ENCODE results near the gene AIM2.
A peak's percentile ranks its signal among the peaks of the same experiment; 100 is the strongest.
"Not testable (repeated sequence)": the region's sequence is repeated elsewhere in the genome, so short reads cannot be mapped to it uniquely, and the experiment has no call there.

Gene AIM2

DNA sequence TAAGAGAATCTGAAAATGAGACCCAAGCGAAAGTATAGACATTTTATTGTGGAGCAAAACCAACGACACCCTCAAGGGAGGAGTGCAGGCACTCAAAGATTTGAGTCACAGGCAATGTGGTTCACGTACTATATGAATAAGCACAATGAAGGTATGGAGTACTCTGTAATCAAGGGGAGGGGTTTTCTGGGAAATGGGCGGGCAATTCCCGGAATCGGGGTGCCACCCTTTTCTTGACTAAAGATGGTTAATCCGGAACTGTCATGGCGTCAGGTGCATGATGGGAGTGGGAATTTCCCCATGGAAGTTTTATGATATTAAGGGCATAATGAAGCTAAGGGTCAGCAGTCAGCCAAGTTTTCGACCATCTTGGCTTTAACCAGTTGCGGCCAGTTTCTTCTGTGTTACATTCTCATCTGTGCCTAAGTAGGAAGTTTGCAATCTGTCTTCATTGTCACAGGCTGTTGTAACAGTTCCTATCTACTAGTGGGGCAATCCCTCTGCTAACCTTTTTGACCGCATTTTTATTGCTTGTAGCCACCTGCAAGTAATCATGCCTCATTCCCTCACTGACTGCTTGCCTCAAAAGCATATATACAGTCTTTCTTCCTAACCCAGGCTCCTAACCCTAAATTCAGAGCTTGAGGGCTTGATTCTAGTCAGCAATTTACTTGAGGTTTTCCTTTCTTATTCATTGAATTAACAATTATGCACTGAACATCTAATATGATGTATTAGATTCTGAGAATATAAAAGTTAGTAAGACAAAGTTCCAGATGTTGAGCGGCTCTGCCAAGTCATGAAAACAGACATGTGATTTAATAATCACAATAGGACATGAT lies 775 bp upstream of the AIM2 start:
- DNase-seq = no peak

DNA sequence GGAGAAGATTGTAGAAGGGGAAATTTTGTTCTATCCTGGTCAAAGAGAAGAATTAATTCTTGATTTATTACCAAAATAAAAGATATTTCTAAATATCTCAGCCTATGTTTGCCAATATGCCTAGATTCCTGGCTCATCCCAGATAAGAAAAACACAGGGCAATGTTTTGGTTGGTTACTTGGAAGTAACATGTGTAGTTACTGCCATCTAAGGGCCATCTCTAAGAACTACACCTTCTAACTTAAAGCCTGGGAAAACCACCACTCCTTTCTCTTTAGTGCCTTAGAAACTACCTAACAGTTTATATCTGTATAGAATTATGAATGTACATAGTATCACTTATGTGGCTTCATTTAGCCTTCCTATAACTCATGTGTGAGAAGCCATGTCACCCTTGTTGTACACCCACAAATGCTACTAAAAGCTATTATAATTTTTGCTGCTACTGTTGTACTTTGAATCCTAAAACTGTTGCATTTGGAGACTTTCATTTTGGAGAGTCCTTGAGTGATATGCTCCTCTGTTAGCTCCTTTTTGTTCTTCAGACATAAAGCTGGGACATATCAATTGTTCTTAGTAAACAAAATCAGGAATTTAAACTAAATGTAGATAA lies 4.5 kb downstream of the AIM2 start:
- DNase-seq = peak; percentile 16

DNA sequence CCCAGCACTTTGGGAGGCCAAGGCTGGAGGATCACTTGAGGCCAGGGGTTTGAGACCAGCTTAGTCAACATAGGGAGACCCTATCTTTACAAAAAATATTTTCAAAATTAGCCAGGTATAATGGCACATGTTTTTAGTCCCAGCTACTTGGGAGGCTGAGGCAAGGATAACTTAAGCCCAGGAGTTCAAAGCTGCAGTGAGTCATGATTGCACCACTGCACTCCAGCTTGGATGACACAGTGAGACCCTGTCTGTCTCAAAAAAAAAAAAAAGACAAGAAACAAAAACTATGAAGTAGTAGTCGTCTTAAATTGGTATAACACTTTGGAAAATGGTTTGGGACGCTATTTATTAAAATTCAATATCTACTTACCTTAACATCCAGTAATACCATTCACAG lies 7.7 kb downstream of the AIM2 start:
- no peak for DNase-seq

DNA sequence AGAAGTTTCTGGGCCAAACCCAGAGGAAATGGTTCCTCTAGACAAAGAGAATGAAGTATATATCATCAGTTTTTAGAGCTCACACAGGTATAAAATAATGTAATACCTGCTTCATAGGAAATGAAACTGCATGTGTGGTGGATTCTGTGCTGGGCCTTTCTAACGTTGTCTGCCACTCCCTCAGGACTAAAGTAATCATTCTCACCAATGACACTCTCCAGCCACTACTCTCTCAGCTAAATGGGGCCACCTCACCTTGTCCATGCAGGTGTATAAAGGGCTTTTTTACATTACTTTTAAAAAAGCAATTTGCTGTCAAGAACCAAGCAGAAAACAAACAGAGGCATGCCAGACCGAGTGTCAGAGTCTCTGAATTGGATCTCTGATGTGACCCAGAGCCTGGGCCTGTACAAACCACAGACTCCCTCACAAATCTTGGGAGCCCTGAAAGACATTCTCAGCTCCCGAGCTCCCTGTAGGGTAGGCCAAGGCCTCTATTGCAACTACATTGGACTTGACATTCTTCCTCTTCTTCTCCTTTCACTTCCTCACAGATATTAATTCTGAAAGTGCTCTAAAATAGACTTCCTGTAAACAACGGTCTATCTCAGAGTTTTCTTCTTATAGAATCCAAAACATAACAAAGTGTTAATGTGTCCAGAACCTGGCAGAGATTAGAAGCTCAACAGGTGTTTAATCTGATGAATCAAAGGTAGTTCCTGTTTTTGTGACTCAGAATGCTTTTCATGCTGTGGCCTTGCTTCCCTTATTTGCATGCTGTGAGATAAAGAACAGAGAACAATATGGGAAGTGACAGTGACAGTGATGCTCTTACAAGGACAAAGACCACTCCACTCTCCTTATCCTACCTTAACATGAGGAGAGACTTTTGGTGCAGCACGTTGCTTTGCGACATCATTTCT lies 8.6 kb downstream of the AIM2 start:
- no peak for DNase-seq

DNA sequence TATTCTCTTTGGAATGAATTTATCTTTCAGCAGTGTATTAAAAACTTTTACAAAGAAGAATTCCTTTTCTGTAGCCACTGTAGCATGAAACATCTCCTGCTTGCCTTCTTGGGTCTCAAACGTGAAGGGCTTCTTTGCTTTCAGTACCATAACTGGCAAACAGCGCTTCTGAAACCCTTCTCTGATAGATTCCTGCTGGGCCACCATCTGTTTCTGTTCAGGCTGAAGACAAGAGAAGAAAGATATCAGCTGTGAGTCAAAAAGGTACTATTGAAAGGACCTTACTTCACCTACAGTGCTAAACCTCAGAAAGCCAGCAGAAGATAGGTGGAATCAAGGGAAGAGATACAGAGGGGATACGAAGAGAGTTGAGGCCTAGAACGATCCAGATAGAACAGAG lies 10.5 kb downstream of the AIM2 start:
- no peak for DNase-seq

DNA sequence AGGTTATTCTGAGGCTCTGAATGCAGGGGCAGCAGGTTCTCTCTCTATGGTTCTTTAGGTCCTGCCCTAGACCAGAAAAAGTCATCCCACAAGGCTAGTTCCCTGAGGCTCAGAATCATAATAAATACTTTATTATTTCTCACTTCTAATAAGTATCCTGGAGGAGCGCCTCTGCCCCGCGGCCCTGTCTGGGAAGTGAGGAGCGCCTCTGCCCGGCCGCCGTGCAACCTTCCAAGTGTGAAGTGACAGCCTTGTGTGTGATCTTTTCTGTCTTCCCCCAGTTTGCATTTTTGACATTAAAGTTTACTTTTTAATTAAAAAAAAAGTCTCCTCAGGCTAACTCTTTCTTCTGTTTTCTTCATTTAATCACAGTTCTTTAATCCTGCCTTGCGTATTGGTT lies 11.5 kb downstream of the AIM2 start:
- DNase-seq = no peak

DNA sequence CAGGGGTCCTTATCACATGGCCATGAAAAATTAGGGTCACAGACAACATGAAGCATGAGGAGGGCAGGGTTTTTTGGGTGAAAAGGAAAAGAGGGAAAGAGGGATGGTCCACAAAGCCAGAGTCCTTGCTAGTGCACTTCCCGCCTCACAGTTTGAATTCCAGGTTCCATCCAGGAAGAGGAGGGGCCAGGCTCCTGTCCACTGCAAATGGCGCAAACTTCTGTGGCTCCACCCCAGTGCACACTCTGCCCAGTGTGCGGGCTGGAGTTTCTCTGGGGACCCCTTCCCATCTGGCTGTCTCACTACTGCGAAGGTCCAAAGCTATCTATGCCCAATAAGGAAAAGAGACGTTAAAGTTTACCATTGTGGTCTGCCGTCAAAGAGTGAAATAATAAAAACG lies 17.8 kb downstream of the AIM2 start:
- DNase-seq = no peak

DNA sequence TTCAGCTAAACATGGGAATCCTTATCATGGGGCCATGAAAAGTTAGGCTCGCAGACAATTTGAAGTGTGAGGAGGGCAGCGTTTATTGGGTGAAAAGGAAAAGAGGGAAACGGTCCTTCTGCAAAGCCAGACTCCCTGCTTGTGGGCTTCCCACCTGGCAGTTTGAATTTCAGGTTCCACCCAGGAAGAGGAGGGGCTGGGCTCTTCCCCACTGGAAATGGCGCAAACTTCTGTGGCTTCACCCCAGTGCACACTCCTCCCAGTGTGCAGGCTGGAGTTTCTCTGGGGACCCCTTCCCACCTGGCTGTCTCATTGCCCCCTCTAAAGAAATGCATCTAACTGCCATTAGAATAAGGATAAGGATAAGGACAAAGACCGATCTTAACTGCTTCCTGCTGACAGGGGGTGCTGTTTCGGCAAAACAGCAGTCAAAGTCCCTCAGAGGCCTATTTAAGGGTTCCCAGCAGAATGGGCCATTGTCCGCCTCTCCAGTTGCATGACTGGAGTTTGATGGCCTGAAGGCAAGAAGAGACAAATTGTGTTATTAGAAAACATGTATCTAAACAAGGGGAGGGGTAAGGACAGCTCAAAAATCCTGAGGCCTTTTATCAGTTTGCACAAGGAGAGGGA lies 20.4 kb downstream of the AIM2 start:
- no peak for DNase-seq

DNA sequence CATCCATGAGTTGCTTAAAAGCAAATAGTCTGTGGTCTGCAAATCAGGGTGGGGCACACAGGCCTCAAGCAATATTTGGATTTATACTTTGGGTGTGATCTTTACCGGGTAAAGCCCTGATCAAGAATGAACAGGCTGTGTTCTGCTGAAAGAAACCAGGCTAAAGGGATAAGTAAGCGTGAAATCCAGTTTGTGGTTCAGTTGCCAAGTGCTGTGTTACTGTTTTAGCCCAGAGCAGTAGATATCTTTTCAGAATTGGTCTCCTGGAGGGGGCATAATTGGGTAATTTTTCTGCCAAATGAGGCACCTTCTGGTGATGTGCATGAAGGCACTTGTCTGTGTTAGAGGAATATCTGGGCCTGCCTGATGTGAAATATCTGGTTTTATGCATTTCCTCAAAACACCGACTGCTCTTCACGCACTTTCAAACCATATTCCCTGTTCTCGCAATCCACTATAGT lies 21.4 kb downstream of the AIM2 start:
- no peak for DNase-seq

DNA sequence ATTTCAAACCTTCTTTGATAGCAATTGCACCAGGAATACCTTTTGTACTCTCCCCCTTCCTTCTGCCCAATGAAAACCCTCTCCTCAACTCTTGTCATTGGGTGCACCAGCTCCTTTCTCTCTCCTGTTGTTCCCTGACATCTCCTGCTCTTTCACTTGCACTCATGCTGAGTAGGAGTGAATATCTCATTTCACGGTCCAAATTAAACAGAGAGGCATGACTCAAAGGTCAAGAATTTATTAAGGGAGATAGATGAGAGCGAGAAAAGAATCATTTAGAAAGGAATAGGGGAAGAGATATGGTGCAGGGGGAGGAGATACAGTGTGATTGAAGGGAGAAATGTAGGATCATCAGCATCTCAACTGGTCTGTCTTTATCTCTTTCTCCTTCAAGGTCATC lies 22.1 kb downstream of the AIM2 start:
- no peak for DNase-seq

DNA sequence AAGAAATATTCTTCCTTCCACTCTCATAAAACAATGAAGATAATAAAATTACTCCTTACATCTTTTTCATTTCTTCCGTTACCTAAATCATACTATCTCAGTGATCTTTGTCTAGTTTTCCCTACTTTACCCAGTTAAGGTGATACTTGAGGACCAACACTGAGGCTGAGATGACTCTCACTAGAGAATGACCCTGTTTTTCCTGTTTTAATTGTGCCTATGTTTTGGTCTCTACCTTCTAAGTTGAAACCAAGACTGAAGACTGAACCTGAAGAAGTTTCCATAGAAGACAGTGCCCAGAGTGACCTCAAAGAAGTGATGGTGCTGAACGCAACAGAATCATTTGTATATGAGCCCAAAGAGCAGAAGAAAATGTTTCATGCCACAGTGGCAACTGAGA lies 25.1 kb downstream of the AIM2 start:
- DNase-seq = no peak

DNA sequence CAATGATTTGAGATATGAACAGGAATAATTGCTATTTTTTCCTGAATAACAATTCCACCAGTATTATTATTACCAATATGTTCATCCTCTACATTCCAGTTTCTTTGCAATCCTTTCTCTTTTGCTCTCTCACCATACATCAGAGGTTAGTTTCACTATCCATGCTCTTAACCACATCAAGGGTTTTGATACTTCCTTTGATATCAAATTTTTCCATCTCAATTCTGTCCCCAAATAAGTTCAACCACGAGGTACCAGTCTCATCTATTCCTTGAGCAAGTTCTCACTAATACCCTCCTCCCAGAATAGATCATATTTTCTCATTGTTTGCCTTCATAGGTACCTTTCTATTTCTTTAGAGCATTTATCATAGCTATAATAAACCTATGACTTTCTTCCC lies 30.1 kb downstream of the AIM2 start:
- DNase-seq = not testable (repeated sequence)

DNA sequence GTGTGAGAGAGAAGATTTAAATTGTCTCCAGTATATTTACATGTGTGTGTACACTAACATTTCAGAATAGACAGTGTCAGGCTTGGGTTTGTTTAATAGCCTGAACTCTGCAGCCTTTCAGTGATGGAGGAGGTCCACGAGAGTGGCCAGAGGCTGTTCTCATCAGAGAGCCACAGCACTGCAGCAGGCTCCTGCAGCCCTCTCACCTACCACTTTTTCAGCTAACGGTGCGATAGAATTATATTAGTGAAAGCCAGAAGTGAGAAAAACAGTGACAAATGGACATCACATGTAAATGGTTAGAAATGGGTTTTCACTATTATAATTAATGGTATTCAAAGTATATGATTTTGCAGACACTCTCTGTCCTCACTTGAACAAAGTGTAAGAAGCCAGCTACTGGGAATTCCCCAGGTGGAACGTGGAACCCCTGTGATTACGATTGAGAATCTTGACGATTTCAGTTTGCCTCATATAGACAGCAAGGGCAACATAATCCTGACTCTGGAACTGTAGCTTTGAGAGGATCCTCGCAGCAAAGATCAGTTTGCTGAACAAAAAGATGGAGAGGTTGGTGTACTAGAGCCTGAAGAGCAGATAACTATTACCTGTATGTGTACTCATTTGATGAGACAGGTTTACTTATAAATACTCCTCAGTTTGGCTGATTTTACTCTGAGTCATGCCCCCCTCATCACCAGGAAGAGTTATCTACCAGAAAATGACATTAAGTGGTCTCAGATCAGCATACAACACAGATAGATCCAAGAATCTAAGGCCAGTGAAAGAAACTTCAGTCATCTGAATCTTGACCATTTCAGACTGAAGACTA lies 35.5 kb downstream of the AIM2 start:
- DNase-seq = no peak

DNA sequence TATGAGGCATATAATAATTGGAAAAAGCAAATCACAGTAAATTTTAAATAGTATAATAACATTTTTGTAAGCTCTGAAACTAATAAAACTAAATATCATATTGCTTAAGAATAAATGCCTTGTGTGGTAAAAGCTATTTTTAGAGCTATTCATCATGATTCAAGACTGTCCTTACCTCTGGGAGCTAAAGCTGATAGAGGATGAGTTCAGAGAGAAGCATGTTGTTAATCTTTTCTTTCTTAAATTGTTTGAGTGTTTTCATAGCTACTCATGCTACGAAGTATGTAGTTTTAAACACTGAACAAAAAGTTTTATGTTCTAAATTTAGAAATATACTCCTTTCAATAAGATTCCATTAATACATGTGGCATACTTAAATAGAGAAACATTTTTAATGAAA lies 36.4 kb downstream of the AIM2 start:
- no peak for DNase-seq

DNA sequence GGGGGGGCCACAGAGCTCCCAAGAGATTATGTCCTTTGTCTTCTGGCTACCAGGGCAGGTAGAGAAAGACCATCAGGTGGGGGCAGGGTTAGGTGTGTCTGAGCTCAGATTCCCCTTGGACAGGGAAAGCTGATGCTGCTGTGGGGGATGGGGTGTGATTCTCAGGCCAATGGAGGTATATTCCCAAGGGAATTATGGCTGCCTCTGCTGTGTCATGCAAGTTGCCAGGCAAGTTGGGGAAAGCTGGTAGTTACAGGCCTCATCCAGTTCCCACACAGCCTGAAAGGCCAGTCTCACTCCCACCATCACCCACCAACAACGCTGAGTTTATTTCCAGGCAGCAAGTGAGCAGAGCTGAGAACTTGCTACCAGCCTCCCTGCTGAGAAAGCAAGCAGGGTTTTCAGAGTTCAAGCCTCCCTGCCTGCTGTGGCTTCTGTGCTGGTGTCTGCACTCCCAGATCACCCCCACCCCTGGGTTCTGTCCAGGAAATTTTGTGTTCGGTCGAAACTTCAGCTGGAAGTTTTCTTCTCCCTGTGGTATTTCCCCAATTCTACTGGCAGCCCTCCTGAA lies 45.6 kb downstream of the AIM2 start:
- DNase-seq = no peak

DNA sequence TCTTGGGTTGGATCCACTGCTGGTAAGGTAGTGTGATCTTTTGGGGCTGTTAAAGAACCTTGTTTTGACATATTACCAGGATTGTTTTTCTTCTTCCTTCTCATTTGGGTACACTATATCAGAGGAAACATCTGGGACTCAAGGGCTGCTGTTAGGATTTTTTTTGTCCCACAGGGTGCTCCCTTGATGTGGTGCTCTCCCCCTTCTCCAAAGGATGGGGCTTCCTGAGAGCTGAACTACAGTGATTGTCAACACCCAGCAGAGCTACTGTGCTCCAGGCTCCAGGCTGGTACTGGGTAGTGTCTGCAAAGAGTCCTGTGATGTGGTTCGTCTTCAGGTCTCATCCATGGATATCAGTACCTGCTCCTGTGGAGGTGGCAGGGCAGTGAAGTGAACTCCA lies 46.3 kb downstream of the AIM2 start:
- no peak for DNase-seq

DNA sequence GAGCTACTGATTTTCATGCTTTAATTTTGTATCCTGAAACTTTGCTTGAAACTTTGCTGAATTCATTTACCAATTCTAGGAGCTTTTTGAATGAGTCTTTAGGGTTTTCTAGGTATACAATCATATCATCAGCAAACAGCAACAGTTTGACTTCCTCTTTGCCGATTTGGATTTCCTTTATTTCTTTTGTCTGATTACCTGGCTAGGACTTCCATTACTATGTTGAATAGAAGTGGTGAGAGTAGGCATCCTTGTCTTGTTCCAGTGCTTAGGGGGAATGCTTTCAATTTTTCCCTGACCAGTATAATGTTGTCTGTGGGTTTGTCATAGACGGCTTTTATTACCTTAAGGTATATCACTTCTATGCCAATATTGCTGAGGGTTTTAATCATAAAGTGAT lies 49.7 kb downstream of the AIM2 start:
- DNase-seq = not testable (repeated sequence)

DNA sequence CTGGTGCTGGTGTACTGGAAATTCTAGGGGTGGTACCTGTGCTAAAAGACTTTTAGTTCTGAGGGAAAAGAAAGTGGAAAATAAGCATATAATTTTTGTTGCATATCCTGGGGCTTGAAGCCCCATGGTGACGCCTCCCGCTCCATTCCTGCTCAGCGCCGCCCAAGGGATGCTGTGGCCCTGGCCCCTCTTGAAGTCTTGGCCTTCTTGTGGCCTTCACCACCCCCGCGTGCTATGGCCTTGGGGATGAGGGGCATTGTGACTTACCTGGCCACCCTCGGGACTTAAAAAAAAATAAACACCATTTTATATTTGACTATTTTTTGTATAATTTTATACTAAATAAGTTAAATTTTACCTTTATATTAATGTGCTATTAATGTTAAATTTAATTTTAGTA lies 51.5 kb downstream of the AIM2 start:
- DNase-seq = no peak

DNA sequence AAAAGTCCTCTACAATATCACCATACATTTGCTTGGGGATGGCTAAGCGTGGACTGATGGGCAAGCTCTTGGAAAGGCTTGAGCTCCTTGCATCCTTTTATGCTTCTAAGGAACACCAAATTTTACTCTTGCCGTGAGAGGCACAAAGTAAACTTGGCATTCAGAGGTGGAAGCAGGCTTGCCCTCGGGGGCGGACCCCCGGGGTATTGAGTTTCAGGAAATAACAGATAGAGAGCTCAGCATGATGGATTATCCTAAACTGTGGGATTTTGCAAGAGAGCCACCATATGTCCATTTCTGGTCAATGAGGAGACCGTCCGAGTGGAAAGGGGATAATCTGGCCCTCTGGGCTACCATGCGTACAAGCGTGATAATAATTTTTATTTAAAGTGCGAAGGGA lies 52.8 kb downstream of the AIM2 start:
- DNase-seq = no peak

DNA sequence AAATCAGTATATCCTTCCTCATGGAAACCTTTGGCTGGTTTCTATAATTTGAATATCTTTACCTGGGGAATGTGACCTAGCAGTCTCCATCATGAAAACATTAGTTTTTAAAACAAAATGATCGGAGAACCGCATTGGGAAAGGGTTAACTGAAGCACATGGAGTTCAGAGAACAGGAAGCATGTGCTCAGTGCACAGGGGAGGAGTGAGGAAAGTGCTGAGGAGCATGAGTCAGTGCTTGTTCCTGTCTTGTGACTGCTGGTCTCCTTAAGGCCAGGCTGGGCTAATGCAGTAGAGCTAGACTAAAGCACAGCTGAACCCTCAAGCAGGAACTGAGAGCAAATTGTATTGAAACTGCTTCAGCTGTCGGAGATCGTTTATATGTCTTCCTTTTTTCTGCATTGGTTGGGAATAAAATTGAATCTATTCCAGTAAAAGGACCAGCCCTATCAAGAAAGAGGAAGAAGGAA lies 61.1 kb downstream of the AIM2 start:
- DNase-seq = no peak

DNA sequence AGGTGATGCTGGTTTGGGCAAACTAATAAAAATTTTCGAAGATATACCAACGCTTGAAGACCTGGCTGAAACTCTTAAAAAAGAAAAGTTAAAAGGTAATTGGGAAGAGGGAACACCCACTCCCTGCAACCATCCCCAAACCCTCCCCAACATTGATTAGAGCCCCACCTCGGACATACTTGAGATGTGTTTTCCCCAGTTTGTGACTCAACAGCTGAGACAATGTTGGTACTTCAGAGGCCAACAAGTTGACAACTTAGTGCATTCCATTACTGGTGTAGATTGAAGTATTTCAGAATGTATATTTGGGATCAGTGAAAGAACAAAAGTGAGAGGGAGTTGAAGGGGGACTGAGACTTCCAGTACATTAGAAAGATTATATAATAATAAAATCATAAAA lies 61.7 kb downstream of the AIM2 start:
- no peak for DNase-seq
